HFFc6 (cell line): ENCODE measurements around the gene KRTAP12-2. TPM values are rescaled to one million over a fixed set of nuclear protein-coding genes. Genes with fewer than 3 reads are reported as not detected.
"Not testable (repeated sequence)": the region's sequence is repeated elsewhere in the genome, so short reads cannot be mapped to it uniquely, and the experiment has no call there.

Source experiments
- DNase-seq: peaks from one replicate; pipeline ENCODE4 v3.0.0-alpha.2; 2018
- H3K27ac Mint-ChIP-seq: 2 replicates; pipeline ENCODE4 v1.8.0; 2020; ENCODE audit warnings: mild to moderate bottlenecking, mixed read lengths
- H3K27me3 Mint-ChIP-seq: 2 replicates; pipeline ENCODE4 v1.8.0; 2021; ENCODE audit warnings: mild to moderate bottlenecking, moderate library complexity, mixed read lengths; ENCODE audit not compliant: insufficient read depth
- H3K36me3 Mint-ChIP-seq: 2 replicates; pipeline ENCODE4 v1.8.0; 2021; ENCODE audit warnings: low read depth, mixed read lengths
- H3K4me1 Mint-ChIP-seq: 2 replicates; pipeline ENCODE4 v1.8.0; 2020; ENCODE audit warnings: low read depth, mixed read lengths
- H3K4me3 Mint-ChIP-seq: 2 replicates; pipeline ENCODE4 v1.8.0; 2020; ENCODE audit warnings: mild to moderate bottlenecking, moderate library complexity, mixed read lengths
- H3K9me3 Mint-ChIP-seq: 2 replicates; pipeline ENCODE4 v1.8.0; 2020; ENCODE audit warnings: mild to moderate bottlenecking, mixed read lengths
- CTCF ChIP-seq: fragments of 200-600 bp; sonication (generic); IDR thresholded peaks from 2 replicates; pipeline ENCODE4 v1.5.0; 2021; ENCODE audit warnings: antibody characterized with exemption, mild to moderate bottlenecking
- total RNA-seq, 6 experiments: library from RNA; stranded (reverse); fragmentation: NEBNext Ultra II Directional; extraction: Animal tissue kit (Norgen Biotek cat#: 25700); gene quantifications; 2 replicates in 1 of 6; 3 replicates in 5 of 6; pipeline ENCODE4 v1.2.3, GENCODE V29; 2021

Gene KRTAP12-2
- total RNA-seq, 6 experiments from 2014 or later = not detected

- H3K4me1 Mint-ChIP-seq = no peaks in the 10 kb centered on the region
- H3K9me3 Mint-ChIP-seq = peaks cover 26% of the 10 kb centered on the region; the same call in 1 of the 2 replicates
- no peak for TF ChIP-seq CTCF
- 0 out of 2 replicates have a peak, but pooled peaks cover 4% of the 10 kb centered on the region for H3K36me3 Mint-ChIP-seq
- H3K27ac Mint-ChIP-seq = no peak overlapping the region
- peaks cover 10% of the 10 kb centered on the region for H3K27me3 Mint-ChIP-seq
- no peak for DNase-seq
- no peak overlapping the region for H3K4me3 Mint-ChIP-seq
Observed at GRCh38 chr21:44670642-44671432, 4.1 kb upstream of the KRTAP12-2 start.

GRCh38 chr21:44667612-44668011 is 885 bp upstream of the KRTAP12-2 start:
- peaks cover 14% of the 10 kb centered on the region; the same call in 1 of the 2 replicates for H3K9me3 Mint-ChIP-seq
- H3K27me3 Mint-ChIP-seq = peaks cover 2% of the 10 kb centered on the region
- no peaks in the 10 kb centered on the region for H3K36me3 Mint-ChIP-seq
- H3K27ac Mint-ChIP-seq = no peak overlapping the region
- no peak for TF ChIP-seq CTCF
- no peak overlapping the region for H3K4me3 Mint-ChIP-seq
- no peaks in the 10 kb centered on the region for H3K4me1 Mint-ChIP-seq
- no peak for DNase-seq

GRCh38 chr21:44664691-44665090 is 2.0 kb downstream of the KRTAP12-2 start:
- Mint-ChIP-seq H3K9me3 (peaks cover 17% of the 10 kb centered on the region; the same call in 1 of the 2 replicates), H3K4me1 (no peaks in the 10 kb centered on the region), H3K27ac (no peak overlapping the region), H3K36me3 (no peaks in the 10 kb centered on the region), H3K4me3 (no peak overlapping the region), H3K27me3 (no peaks in the 10 kb centered on the region; the same call in 1 of the 2 replicates)
- no peak for DNase-seq
- TF ChIP-seq CTCF = no peak

GRCh38 chr21:44661567-44661966 is 5.2 kb downstream of the KRTAP12-2 start:
- H3K9me3 Mint-ChIP-seq = peaks cover 24% of the 10 kb centered on the region; the same call in 1 of the 2 replicates
- H3K4me1 Mint-ChIP-seq, H3K36me3 Mint-ChIP-seq, DNase-seq, H3K4me3 Mint-ChIP-seq, H3K27me3 Mint-ChIP-seq, H3K27ac Mint-ChIP-seq: not testable (repeated sequence)

GRCh38 chr21:44658913-44659595 is 7.7 kb downstream of the KRTAP12-2 start:
- no peak for TF ChIP-seq CTCF
- peaks cover 15% of the 10 kb centered on the region for H3K27me3 Mint-ChIP-seq
- DNase-seq = no peak
- no peak overlapping the region for H3K4me3 Mint-ChIP-seq
- H3K36me3 Mint-ChIP-seq = no peaks in the 10 kb centered on the region
- H3K4me1 Mint-ChIP-seq = no peaks in the 10 kb centered on the region
- H3K27ac Mint-ChIP-seq = no peak overlapping the region
- H3K9me3 Mint-ChIP-seq = peaks cover 24% of the 10 kb centered on the region; the same call in 1 of the 2 replicates

- DNase-seq = no peak
- Mint-ChIP-seq H3K9me3 (peaks cover 27% of the 10 kb centered on the region; the same call in 1 of the 2 replicates), H3K27me3 (peaks cover 20% of the 10 kb centered on the region), H3K4me3 (no peak overlapping the region), H3K36me3 (no peaks in the 10 kb centered on the region), H3K27ac (no peak overlapping the region), H3K4me1 (no peaks in the 10 kb centered on the region)
- TF ChIP-seq CTCF = no peak
Observed at GRCh38 chr21:44658541-44658910, 8.2 kb downstream of the KRTAP12-2 start.
